Stomach smooth muscle (tissue), 2 donors: ENCODE results near the gene LHFPL6.

Experiments
- H3K27ac ChIP-seq: one replicate; pipeline ENCODE4 v1.7.0; 2013; ENCODE audit warnings: mild to moderate bottlenecking, low read length, inconsistent platforms
- H3K27me3 ChIP-seq, 2 donors: one replicate each; pipeline ENCODE4 v1.7.0; 2013; ENCODE audit warnings: low read length in 2 of 2; ENCODE audit not compliant: insufficient read depth in 2 of 2, control insufficient read depth in 1 of 2
- H3K36me3 ChIP-seq, 2 donors: one replicate each; pipeline ENCODE4 v1.7.0; 2013; ENCODE audit warnings: low read length in 2 of 2; ENCODE audit not compliant: control insufficient read depth in 2 of 2, insufficient read depth in 2 of 2
- H3K4me1 ChIP-seq: one replicate; pipeline ENCODE4 v1.7.0; 2013; ENCODE audit warnings: low read length; ENCODE audit not compliant: control insufficient read depth, insufficient read depth
- H3K4me3 ChIP-seq, 2 donors: one replicate each; pipeline ENCODE4 v1.7.0; 2013; ENCODE audit warnings: low read length in 2 of 2
- H3K9ac ChIP-seq, 2 donors: one replicate each; pipeline ENCODE4 v1.7.0; 2013; ENCODE audit warnings: low read length in 2 of 2, mild to moderate bottlenecking in 1 of 2
- H3K9me3 ChIP-seq, 2 donors: one replicate each; pipeline ENCODE4 v1.7.0; 2013; ENCODE audit warnings: low read length in 2 of 2; ENCODE audit not compliant: control insufficient read depth in 2 of 2
- donor health status: healthy.
- donor health status: Pancreatic carcinoma.

LHFPL6 gene

GRCh38 chr13:39417131-39417530 is 185.9 kb downstream of the LHFPL6 start:
- H3K27me3 ChIP-seq: no peaks in the 10 kb centered on the region
- no peak overlapping the region for H3K27ac ChIP-seq
- no peaks in the 10 kb centered on the region for H3K4me1 ChIP-seq
- no peak overlapping the region for H3K4me3 ChIP-seq
- H3K9me3 ChIP-seq: no peaks in the 10 kb centered on the region
- H3K9ac ChIP-seq: no peak overlapping the region
- no peaks in the 10 kb centered on the region for H3K36me3 ChIP-seq

- no peaks in the 10 kb centered on the region for H3K27me3 ChIP-seq
- no peak overlapping the region for H3K27ac ChIP-seq
- no peak overlapping the region for H3K4me3 ChIP-seq
- H3K9me3 ChIP-seq: no peaks in the 10 kb centered on the region
- no peaks in the 10 kb centered on the region for H3K4me1 ChIP-seq
- H3K9ac ChIP-seq: no peak overlapping the region
- no peaks in the 10 kb centered on the region for H3K36me3 ChIP-seq
These were observed 187.8 kb downstream of the LHFPL6 start for GRCh38 chr13:39415008-39415802.

- H3K4me3 ChIP-seq: no peak overlapping the region
- H3K9ac ChIP-seq: no peak overlapping the region
- no peaks in the 10 kb centered on the region for H3K9me3 ChIP-seq
- H3K36me3 ChIP-seq: no peaks in the 10 kb centered on the region
- H3K27ac ChIP-seq: no peak overlapping the region
- no peaks in the 10 kb centered on the region for H3K27me3 ChIP-seq
- H3K4me1 ChIP-seq: no peaks in the 10 kb centered on the region
These were observed 188.7 kb downstream of the LHFPL6 start for GRCh38 chr13:39414339-39414738.

- Histone ChIP-seq H3K4me1 (no peaks in the 10 kb centered on the region), H3K27ac (no peak overlapping the region), H3K9ac (no peak overlapping the region), H3K27me3 (no peaks in the 10 kb centered on the region), H3K9me3 (no peaks in the 10 kb centered on the region), H3K4me3 (no peak overlapping the region), H3K36me3 (no peaks in the 10 kb centered on the region)
These were observed 191.5 kb downstream of the LHFPL6 start for GRCh38 chr13:39411511-39411910.

- no peak overlapping the region for H3K27ac ChIP-seq
- no peaks in the 10 kb centered on the region for H3K36me3 ChIP-seq
- no peak overlapping the region for H3K9ac ChIP-seq
- no peaks in the 10 kb centered on the region for H3K9me3 ChIP-seq
- H3K27me3 ChIP-seq: no peaks in the 10 kb centered on the region
- no peak overlapping the region for H3K4me3 ChIP-seq
- no peaks in the 10 kb centered on the region for H3K4me1 ChIP-seq
These were observed 192.0 kb downstream of the LHFPL6 start for GRCh38 chr13:39410964-39411363.

GRCh38 chr13:39410096-39410901 is 192.7 kb downstream of the LHFPL6 start:
- Histone ChIP-seq H3K27me3 (no peaks in the 10 kb centered on the region), H3K27ac (no peak overlapping the region), H3K4me3 (no peak overlapping the region), H3K4me1 (no peaks in the 10 kb centered on the region), H3K9ac (no peak overlapping the region), H3K9me3 (no peaks in the 10 kb centered on the region), H3K36me3 (no peaks in the 10 kb centered on the region)

GRCh38 chr13:39408512-39408911 is 194.5 kb downstream of the LHFPL6 start:
- no peak overlapping the region for H3K27ac ChIP-seq
- no peaks in the 10 kb centered on the region for H3K36me3 ChIP-seq
- H3K4me3 ChIP-seq: no peak overlapping the region
- no peak overlapping the region for H3K9ac ChIP-seq
- no peaks in the 10 kb centered on the region for H3K4me1 ChIP-seq
- H3K27me3 ChIP-seq: no peaks in the 10 kb centered on the region
- H3K9me3 ChIP-seq: no peaks in the 10 kb centered on the region

- H3K4me1 ChIP-seq: no peaks in the 10 kb centered on the region
These were observed 195.2 kb downstream of the LHFPL6 start for GRCh38 chr13:39407786-39408185.

GRCh38 chr13:39407138-39407537 is 195.9 kb downstream of the LHFPL6 start:
- Histone ChIP-seq H3K9me3 (no peaks in the 10 kb centered on the region), H3K27me3 (no peaks in the 10 kb centered on the region), H3K4me3 (no peak overlapping the region), H3K27ac (no peak overlapping the region), H3K4me1 (no peaks in the 10 kb centered on the region), H3K36me3 (no peaks in the 10 kb centered on the region), H3K9ac (no peak overlapping the region)

More at GRCh38 chr13:39407786-39408185, 195.2 kb downstream of the LHFPL6 start:
- H3K9me3 ChIP-seq: no peaks in the 10 kb centered on the region
- H3K4me3 ChIP-seq: no peak overlapping the region
- H3K9ac ChIP-seq: no peak overlapping the region
- H3K36me3 ChIP-seq: no peaks in the 10 kb centered on the region
- H3K27me3 ChIP-seq: no peaks in the 10 kb centered on the region
- no peak overlapping the region for H3K27ac ChIP-seq

- Histone ChIP-seq H3K9ac (no peak overlapping the region), H3K36me3 (no peaks in the 10 kb centered on the region), H3K9me3 (no peaks in the 10 kb centered on the region), H3K27ac (no peak overlapping the region), H3K4me3 (no peak overlapping the region), H3K27me3 (no peaks in the 10 kb centered on the region), H3K4me1 (no peaks in the 10 kb centered on the region)
These were observed 196.3 kb downstream of the LHFPL6 start for GRCh38 chr13:39406688-39407087.
